Measurements from ENCODE around the gene NAP1L4.

The NAP1L4 gene

GRCh38 chr11:2994336-2994730, 2.2 kb upstream of the NAP1L4 start:
- no peak for DNase-seq (ENCODE audit: low read depth in 4 of 4, low spot score in 1 of 4)

DNA sequence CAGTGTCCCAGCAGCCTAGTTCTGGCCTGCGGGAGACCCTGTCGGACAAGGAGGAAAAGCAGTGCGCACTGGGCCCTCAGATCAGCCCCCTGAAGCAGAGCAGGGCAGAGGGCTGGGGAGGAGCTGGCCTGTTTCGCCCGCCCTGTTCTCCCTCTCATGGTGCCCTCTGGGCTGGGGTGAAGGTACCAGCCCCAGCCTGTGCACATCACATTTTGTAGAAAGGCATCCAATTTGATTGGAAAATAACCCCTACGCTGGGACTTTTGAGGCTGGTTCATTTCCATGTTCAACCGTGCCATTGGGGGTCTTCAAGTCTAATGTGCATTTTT, 832 bp upstream of the NAP1L4 start:
- no peak for DNase-seq (ENCODE audit: low read depth in 4 of 4, low spot score in 1 of 4)

DNA sequence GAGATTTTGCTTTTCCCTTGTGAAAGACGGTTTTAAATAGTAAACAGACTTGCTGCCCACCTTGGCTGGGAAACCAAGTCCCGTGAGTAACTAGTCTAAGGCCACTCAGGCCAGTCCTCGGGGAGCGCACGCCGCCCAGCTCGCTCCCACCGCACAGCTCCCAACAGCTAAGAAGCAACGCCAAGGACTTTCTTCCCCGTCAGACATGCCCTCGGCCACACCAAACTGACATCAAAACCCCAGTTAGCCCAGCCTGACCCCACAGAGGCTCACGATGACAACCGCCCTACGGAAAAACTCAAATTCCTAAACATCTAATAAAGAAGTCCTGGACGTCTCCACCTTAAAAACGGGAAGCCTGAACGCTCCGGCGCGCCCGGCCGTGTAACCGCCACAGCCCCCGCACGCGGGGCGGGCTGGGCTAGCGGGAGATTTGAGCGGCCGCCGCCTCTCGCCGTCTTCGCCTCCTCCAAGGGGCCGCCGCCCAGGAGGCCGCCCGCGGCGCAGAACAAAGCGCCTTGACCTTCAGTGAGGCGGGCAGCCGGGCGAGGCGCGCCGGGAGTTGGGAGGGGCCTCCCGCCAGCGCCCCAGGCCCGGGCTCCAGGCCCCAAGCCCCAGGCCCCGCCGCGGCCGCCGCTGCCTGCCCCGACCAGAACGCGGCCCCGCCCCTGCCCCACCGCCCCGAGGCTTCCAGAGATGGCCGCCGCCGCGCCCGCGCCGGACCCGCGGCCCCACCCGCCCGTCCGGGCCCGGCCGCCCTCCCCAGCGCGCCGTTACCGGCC, 486 bp downstream of the NAP1L4 start:
- no peak for DNase-seq (ENCODE audit: low read depth in 4 of 4, low spot score in 1 of 4)

GRCh38 chr11:2990617-2991451, 1.3 kb downstream of the NAP1L4 start:
- DNase-seq (ENCODE audit: low read depth in 4 of 4, low spot score in 1 of 4): peak in 1 of 4 experiments; percentile 30

DNA sequence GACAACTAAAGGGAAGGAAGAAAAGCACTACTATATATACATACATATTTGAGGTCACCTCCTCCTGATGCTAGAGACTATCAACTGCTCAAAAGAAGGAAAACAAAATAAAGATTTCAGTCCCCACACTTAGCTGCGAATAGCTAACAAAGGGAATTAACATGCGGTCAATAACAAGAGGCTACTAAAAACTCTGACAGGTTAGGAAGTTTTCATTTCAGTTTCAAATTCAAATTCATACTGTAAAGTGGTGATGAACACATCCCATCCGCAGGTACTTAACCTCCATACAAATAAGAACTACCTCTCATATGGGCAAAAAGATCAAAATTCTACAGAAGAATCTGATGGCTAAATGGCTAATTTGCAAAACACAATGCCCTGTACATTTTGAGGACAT, 2.6 kb downstream of the NAP1L4 start:
- no peak for DNase-seq (ENCODE audit: low read depth in 4 of 4, low spot score in 1 of 4)

DNA sequence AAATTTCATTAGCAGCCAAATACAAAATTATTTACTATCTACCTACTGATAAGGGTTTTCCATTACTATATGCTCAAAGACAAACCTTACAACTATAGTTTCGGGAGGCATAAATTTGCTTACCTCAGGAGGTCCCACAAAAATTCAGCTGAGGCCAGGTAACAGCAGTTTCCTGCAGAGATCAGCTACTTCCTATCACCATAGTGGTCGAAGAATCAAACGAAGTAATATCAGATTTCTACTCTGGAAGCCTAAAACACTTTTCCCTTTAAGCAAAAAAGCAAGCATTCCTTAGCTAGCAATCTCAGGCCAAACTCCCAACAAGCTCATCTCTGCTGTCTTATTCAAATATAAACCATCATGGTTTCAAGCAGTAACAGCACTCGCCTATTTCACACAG, 3.1 kb downstream of the NAP1L4 start:
- DNase-seq (ENCODE audit: low read depth in 4 of 4, low spot score in 1 of 4): no peak

GRCh38 chr11:2987881-2988861, 4.0 kb downstream of the NAP1L4 start:
- DNase-seq (ENCODE audit: low read depth in 4 of 4, low spot score in 1 of 4): peak in 1 of 4 experiments; percentile 19

- no peak for DNase-seq (ENCODE audit: low read depth in 4 of 4, low spot score in 1 of 4)
Measured at GRCh38 chr11:2983908-2984307, 8.2 kb downstream of the NAP1L4 start.

DNA sequence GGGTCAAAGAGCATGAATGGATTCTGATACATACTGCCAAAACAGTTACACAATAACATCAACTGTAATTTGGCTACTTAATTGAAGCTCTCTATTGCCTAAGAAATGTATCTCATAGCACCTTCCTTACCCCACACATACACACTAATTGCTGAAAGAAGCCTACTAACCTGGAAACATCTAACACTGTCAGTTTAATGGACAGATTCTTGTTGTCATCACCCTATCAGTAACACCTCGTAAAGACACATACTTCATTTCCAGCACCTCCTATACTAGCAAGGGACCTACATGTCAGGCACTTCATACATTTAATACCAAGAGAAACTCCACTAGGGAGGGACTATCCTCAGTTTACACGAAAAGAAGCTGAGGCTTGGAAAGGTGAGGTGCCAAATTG, 9.9 kb downstream of the NAP1L4 start:
- no peak for DNase-seq (ENCODE audit: low read depth in 4 of 4, low spot score in 1 of 4)

- no peak for DNase-seq (ENCODE audit: low read depth in 4 of 4, low spot score in 1 of 4)
Measured at GRCh38 chr11:2981130-2981529, 11.0 kb downstream of the NAP1L4 start.

- DNase-seq (ENCODE audit: low read depth in 4 of 4, low spot score in 1 of 4): no peak
Measured at GRCh38 chr11:2980168-2980840, 11.8 kb downstream of the NAP1L4 start.

DNA sequence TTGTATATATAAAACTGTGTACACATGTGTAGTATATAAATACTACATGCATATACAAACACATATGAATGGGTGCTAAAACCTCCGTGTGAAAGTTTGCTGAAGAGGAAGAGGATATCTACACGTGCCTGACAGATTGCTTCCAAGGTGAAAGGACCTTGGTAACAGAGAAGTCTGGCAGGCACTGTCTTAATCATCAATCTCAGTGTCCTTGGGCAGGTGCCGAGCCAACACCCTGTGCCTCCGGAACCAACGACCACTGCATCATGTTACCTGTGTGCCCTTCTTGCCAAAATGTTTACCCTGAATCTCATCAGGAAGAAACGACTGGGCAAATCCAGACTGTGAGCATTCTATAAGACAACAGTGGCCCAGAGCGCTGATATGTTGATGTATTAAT, 15.0 kb downstream of the NAP1L4 start:
- DNase-seq (ENCODE audit: low read depth in 4 of 4, low spot score in 1 of 4): no peak

DNA sequence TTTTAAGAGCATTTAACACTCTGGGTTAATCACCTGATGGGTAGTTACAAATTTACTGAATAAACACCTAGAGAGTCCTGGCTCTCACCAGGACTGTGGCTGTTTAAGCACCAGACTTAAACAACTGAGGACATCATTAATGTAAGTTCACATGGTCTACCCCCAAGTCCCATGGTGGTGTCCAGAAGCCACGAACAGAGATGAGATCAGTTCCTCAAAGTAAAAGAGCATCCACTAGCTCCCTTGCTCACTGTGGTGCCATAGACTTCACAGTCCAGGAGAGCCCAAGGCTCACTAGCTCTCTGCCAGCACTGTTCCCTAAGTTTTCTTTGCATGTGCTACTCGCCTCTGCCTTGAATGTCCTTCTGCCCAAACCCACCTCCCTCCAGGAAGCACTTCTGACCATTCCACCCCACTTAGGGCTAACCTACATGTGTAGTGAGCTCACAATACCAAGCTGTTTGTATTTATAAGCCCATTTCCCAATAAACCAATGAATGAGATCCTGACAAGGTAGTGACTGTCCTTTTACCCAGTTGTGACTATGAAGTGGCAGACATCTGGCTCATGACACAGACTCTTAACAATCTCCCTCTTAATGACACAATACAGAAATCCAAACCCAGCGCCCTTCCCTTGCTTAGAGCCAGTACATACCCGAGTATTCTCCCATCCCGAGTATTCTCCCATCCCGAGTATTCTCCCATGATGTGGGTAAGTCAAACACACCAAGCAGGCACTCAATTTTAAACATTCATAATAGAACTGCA, 15.7 kb downstream of the NAP1L4 start:
- no peak for DNase-seq (ENCODE audit: low read depth in 4 of 4, low spot score in 1 of 4)

DNA sequence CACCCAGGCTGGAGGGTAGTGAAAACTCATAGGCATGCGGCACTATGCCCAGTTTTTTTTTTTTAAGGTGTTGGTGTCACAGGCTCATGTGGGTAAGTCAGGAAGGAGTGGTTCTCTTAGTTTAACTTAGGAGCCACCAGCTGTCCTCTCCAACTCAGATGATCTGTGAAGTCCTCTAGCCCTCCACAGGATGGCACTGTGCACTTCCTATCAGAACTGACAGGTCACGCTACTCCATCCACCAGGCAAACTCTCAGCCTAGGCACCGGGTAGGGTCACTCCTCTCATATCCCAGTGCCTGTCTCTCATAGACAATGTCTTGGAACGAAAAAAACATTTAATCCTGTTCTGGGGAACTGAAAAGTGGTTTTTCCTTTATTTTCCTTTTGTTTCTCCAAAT, 16.5 kb downstream of the NAP1L4 start:
- peak in 2 of 4 experiments; percentile 7 to 18 for DNase-seq (ENCODE audit: low read depth in 4 of 4, low spot score in 1 of 4)

DNA sequence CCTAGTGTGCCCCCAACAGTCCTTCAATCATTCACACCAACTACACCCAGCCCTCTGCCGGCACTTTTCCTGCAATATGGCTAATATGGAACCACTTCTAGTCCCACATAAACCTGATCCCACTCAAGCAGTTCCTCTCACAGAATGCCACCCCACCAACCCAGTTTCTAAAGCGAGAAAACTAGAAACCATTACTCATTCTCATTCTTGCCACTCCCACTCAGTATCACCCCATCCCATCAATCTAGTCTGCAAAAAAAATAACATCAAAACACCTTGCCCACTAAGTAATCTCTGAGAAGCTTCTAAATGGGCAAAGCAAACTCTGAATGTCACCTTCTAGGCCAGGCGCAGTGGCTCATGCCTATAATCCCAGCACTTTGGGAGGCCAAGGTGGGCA, 17.9 kb downstream of the NAP1L4 start:
- no peak for DNase-seq (ENCODE audit: low read depth in 4 of 4, low spot score in 1 of 4)

GRCh38 chr11:2968341-2968900, 23.7 kb downstream of the NAP1L4 start:
- no peak for DNase-seq (ENCODE audit: low read depth in 4 of 4, low spot score in 1 of 4)

- no peak for DNase-seq (ENCODE audit: low read depth in 4 of 4, low spot score in 1 of 4)
Measured at GRCh38 chr11:2964782-2965181, 27.3 kb downstream of the NAP1L4 start.

DNA sequence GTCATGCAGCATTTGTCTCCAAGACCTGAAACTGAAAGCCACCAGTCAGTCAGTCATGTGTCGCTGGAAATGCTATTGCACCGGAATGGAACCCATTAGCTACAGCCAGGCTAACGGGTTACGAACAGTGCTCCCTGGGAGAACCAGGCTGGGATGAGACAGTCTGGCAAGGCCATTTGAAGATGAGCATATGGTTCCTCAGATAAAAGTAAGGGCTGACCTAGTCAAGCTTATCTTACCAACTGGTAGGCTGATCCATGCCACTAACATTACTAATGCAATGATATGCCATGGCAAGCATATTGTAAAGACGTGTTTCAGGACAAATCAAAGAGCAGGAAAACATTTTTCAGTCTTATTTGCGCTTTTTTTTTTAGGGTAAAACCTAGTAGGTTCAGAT, 28.4 kb downstream of the NAP1L4 start:
- DNase-seq (ENCODE audit: low read depth in 4 of 4, low spot score in 1 of 4): no peak

DNA sequence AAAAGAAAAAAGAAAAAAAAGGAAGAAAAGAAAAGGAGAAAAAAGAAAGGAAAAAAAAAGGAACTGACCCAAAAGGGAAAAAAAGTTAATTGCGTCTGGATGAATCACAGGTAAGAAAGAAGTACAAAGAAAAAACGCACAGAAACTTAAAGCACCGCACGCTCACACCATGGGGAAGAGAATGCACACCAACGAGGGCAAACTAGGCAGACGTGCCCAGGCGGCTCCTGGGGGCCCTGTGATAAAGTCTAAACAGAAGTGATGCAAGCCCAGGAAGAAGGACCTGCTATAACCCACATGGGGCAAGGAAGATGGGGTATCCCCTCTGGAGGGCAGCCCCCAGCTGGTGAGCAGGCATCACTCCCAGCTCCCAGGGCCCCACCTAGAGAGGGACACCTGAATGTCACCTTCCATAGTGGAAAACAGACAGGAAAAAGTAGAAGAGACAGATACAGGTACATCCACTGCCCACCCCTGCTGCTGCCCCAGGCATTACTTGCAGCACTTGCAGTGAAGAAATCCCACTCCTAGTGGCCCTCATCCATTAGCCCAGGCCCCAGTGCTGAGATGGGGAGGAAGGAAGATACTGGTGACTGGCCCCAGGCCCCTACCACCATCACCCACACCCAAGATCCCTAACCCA, 28.9 kb downstream of the NAP1L4 start:
- no peak for DNase-seq (ENCODE audit: low read depth in 4 of 4, low spot score in 1 of 4)
